ENCODE measurements around the gene THOC1.
"Not testable (repeated sequence)": the region's sequence is repeated elsewhere in the genome, so short reads cannot be mapped to it uniquely, and the experiment has no call there.

The THOC1 gene

GRCh38 chr18:310042-310441 is 42.2 kb upstream of the THOC1 start:
- Histone ChIP-seq H3K36me3 (ENCODE audit: low read depth) (no peaks in the 10 kb centered on the region), H3K4me3 (ENCODE audit: severe bottlenecking) (no peak overlapping the region), H3K27ac (ENCODE audit: poor library complexity, severe bottlenecking) (no peak overlapping the region), H3K27me3 (ENCODE audit: insufficient read depth, poor library complexity, severe bottlenecking) (no peaks in the 10 kb centered on the region), H3K9me3 (ENCODE audit: severe bottlenecking) (no peaks in the 10 kb centered on the region), H3K4me1 (ENCODE audit: insufficient read depth, poor library complexity, severe bottlenecking) (no peaks in the 10 kb centered on the region)
- ATAC-seq (ENCODE audit: low read depth) (no peak), DNase-seq (ENCODE audit: low spot score) (no peak)
- no peak for TF ChIP-seq CTCF (IDR thresholded peaks at IDR 0.05; ENCODE audit: poor library complexity, severe bottlenecking)

GRCh38 chr18:308086-308485 is 40.2 kb upstream of the THOC1 start:
- H3K4me3 ChIP-seq (ENCODE audit: severe bottlenecking); H3K27me3 ChIP-seq (ENCODE audit: insufficient read depth, poor library complexity, severe bottlenecking); H3K4me1 ChIP-seq (ENCODE audit: insufficient read depth, poor library complexity, severe bottlenecking); H3K27ac ChIP-seq (ENCODE audit: poor library complexity, severe bottlenecking); H3K9me3 ChIP-seq (ENCODE audit: severe bottlenecking); H3K36me3 ChIP-seq (ENCODE audit: low read depth); DNase-seq (ENCODE audit: low spot score); ATAC-seq (ENCODE audit: low read depth): not testable (repeated sequence)

- Histone ChIP-seq H3K27ac (ENCODE audit: poor library complexity, severe bottlenecking) (no peak overlapping the region), H3K4me3 (ENCODE audit: severe bottlenecking) (no peak overlapping the region), H3K9me3 (ENCODE audit: severe bottlenecking) (no peaks in the 10 kb centered on the region), H3K36me3 (ENCODE audit: low read depth) (no peaks in the 10 kb centered on the region), H3K4me1 (ENCODE audit: insufficient read depth, poor library complexity, severe bottlenecking) (no peaks in the 10 kb centered on the region), H3K27me3 (ENCODE audit: insufficient read depth, poor library complexity, severe bottlenecking) (no peaks in the 10 kb centered on the region)
- no peak for TF ChIP-seq CTCF (IDR thresholded peaks at IDR 0.05; ENCODE audit: poor library complexity, severe bottlenecking)
- ATAC-seq (ENCODE audit: low read depth) = no peak
- no peak for DNase-seq (ENCODE audit: low spot score)
These were observed 38.9 kb upstream of the THOC1 start for GRCh38 chr18:306608-307255.

- Histone ChIP-seq H3K4me1 (ENCODE audit: insufficient read depth, poor library complexity, severe bottlenecking) (no peaks in the 10 kb centered on the region), H3K27ac (ENCODE audit: poor library complexity, severe bottlenecking) (no peak overlapping the region), H3K4me3 (ENCODE audit: severe bottlenecking) (no peak overlapping the region), H3K36me3 (ENCODE audit: low read depth) (no peaks in the 10 kb centered on the region), H3K9me3 (ENCODE audit: severe bottlenecking) (no peaks in the 10 kb centered on the region), H3K27me3 (ENCODE audit: insufficient read depth, poor library complexity, severe bottlenecking) (no peaks in the 10 kb centered on the region)
- peak; percentile 29; the same call in 1 of the 3 replicates for ATAC-seq (ENCODE audit: low read depth)
- no peak for DNase-seq (ENCODE audit: low spot score)
- TF ChIP-seq CTCF (IDR thresholded peaks at IDR 0.05; ENCODE audit: poor library complexity, severe bottlenecking) = no peak
These were observed 37.2 kb upstream of the THOC1 start for GRCh38 chr18:305003-305501.

GRCh38 chr18:303607-304006 is 35.8 kb upstream of the THOC1 start:
- no peaks in the 10 kb centered on the region for H3K36me3 ChIP-seq (ENCODE audit: low read depth)
- H3K4me3 ChIP-seq (ENCODE audit: severe bottlenecking) = no peak overlapping the region
- no peaks in the 10 kb centered on the region for H3K4me1 ChIP-seq (ENCODE audit: insufficient read depth, poor library complexity, severe bottlenecking)
- H3K27me3 ChIP-seq (ENCODE audit: insufficient read depth, poor library complexity, severe bottlenecking) = no peaks in the 10 kb centered on the region
- no peak for ATAC-seq (ENCODE audit: low read depth)
- no peaks in the 10 kb centered on the region for H3K9me3 ChIP-seq (ENCODE audit: severe bottlenecking)
- DNase-seq (ENCODE audit: low spot score) = no peak
- no peak overlapping the region for H3K27ac ChIP-seq (ENCODE audit: poor library complexity, severe bottlenecking)
- no peak for TF ChIP-seq CTCF (IDR thresholded peaks at IDR 0.05; ENCODE audit: poor library complexity, severe bottlenecking)

Measured in RWPE2 (cell line).